NCI-H1105 treated with DMSO at 0.1 percent for 48 hours (cell line): ENCODE results near the gene KRTAP12-4.
"Not testable (repeated sequence)": the region's sequence is repeated elsewhere in the genome, so short reads cannot be mapped to it uniquely, and the experiment has no call there.

Experiments used
- DNase-seq: peaks from one replicate; lab custom pipeline; 2025; lab: John Stamatoyannopoulos, UW

Gene KRTAP12-4

GRCh38 chr21:44686843-44687561 is 32.5 kb upstream of the KRTAP12-4 start:
- no peak for DNase-seq

- DNase-seq, result no peak
Observed at GRCh38 chr21:44686000-44686781, 31.7 kb upstream of the KRTAP12-4 start.

- DNase-seq, result not testable (repeated sequence)
Observed at GRCh38 chr21:44685050-44685449, 30.6 kb upstream of the KRTAP12-4 start.

- DNase-seq, result no peak
Observed at GRCh38 chr21:44684483-44684882, 30.0 kb upstream of the KRTAP12-4 start.

GRCh38 chr21:44684077-44684476 is 29.6 kb upstream of the KRTAP12-4 start:
- DNase-seq, result no peak

- DNase-seq, result no peak
Observed at GRCh38 chr21:44682580-44683151, 28.2 kb upstream of the KRTAP12-4 start.

GRCh38 chr21:44681861-44682579 is 27.6 kb upstream of the KRTAP12-4 start, which contains the start of gene KRTAP12-1:
TSS of gene KRTAP12-1 (minus strand) at chr21:44682163. CDS start at chr21:44682123, 40 bp downstream.
- peak; percentile 98 for DNase-seq

- DNase-seq, result no peak
Observed at GRCh38 chr21:44681152-44681551, 26.7 kb upstream of the KRTAP12-4 start.

- no peak for DNase-seq
Observed at GRCh38 chr21:44677881-44678280, 23.4 kb upstream of the KRTAP12-4 start.

- DNase-seq, result no peak
Observed at GRCh38 chr21:44671911-44672310, 17.5 kb upstream of the KRTAP12-4 start.

- no peak for DNase-seq
Observed at GRCh38 chr21:44670642-44671432, 16.4 kb upstream of the KRTAP12-4 start.

- DNase-seq, result no peak
Observed at GRCh38 chr21:44667612-44668011, 13.2 kb upstream of the KRTAP12-4 start.

GRCh38 chr21:44666401-44667320 is 12.2 kb upstream of the KRTAP12-4 start, which contains the start of gene KRTAP12-2:
TSS of gene KRTAP12-2 (minus strand) at chr21:44666927. CDS start at chr21:44666886, 41 bp downstream.
- DNase-seq, result peak; percentile 14

GRCh38 chr21:44664691-44665090 is 10.2 kb upstream of the KRTAP12-4 start:
- no peak for DNase-seq

GRCh38 chr21:44661567-44661966 is 7.1 kb upstream of the KRTAP12-4 start:
- not testable (repeated sequence) for DNase-seq

- no peak for DNase-seq
Observed at GRCh38 chr21:44658913-44659595, 4.6 kb upstream of the KRTAP12-4 start.

GRCh38 chr21:44658541-44658910 is 4.1 kb upstream of the KRTAP12-4 start:
- DNase-seq, result no peak

GRCh38 chr21:44657635-44658540 is 3.4 kb upstream of the KRTAP12-4 start, which contains the start of gene KRTAP12-3:
TSS of gene KRTAP12-3 (plus strand) at chr21:44657932. CDS start at chr21:44657980, 48 bp downstream.
- no peak for DNase-seq
